Middle frontal gyrus (tissue), 1 donor: ENCODE measurements around the gene MASP1.

Experiments
- DNase-seq: peaks from one replicate; pipeline ENCODE4 v3.0.0-alpha.2; 2015; ENCODE audit warnings: low spot score; ENCODE audit errors: extremely low spot score

Gene MASP1

GRCh38 chr3:187193181-187193580, 98.4 kb downstream of the MASP1 start:
- no peak for DNase-seq

- DNase-seq: no peak
These were observed 100.3 kb downstream of the MASP1 start for GRCh38 chr3:187191271-187191670.

GRCh38 chr3:187188931-187189330, 102.6 kb downstream of the MASP1 start:
- no peak for DNase-seq

GRCh38 chr3:187186801-187187421, 104.6 kb downstream of the MASP1 start:
- no peak for DNase-seq

- no peak for DNase-seq
These were observed 105.2 kb downstream of the MASP1 start for GRCh38 chr3:187186375-187186774.

- DNase-seq: no peak
These were observed 105.8 kb downstream of the MASP1 start for GRCh38 chr3:187185759-187186158.
